GM23338 (cell line): ENCODE results near the gene CTAGE1. TPM values are rescaled to one million over a fixed set of nuclear protein-coding genes. Genes with fewer than 3 reads are reported as not detected.

Experiments used
- ATAC-seq: fragments of 200-7000 bp; cut with Tn5 transposase; 3 replicates; pipeline ENCODE4 v1.9.1; 2020
- DNase-seq: peaks from one replicate; pipeline ENCODE4 v3.0.0-alpha.2; 2015; ENCODE audit warnings: low spot score
- H2AFZ ChIP-seq: fragments of 200-600 bp; sonication (generic); 2 replicates; pipeline ENCODE4 v1.8.0; 2016; ENCODE audit warnings: antibody characterized with exemption, mild to moderate bottlenecking, moderate library complexity
- H3F3A ChIP-seq: fragments of 200-600 bp; sonication (generic); replicated peaks from 2 replicates; pipeline ENCODE4 v1.8.0; 2017; ENCODE audit warnings: antibody characterized with exemption, mixed run types, low read depth
- H3K27ac ChIP-seq: fragments of 200-600 bp; sonication (generic); 2 replicates; pipeline ENCODE4 v1.6.1; 2016; ENCODE audit warnings: low read depth
- H3K27me3 ChIP-seq: fragments of 200-600 bp; sonication (generic); 2 replicates; pipeline ENCODE4 v1.8.0; 2016; ENCODE audit warnings: mild to moderate bottlenecking, mixed run types, moderate library complexity; ENCODE audit not compliant: insufficient read depth
- H3K36me3 ChIP-seq: fragments of 200-600 bp; sonication (generic); 2 replicates; pipeline ENCODE4 v1.8.0; 2016; ENCODE audit warnings: mild to moderate bottlenecking; ENCODE audit not compliant: insufficient read depth
- H3K4me1 ChIP-seq: fragments of 200-600 bp; sonication (generic); 2 replicates; pipeline ENCODE4 v1.8.0; 2016; ENCODE audit warnings: mild to moderate bottlenecking, moderate library complexity; ENCODE audit not compliant: insufficient read depth
- H3K4me2 ChIP-seq: fragments of 200-600 bp; sonication (generic); 2 replicates; pipeline ENCODE4 v1.7.1; 2017; ENCODE audit warnings: mixed run types
- H3K4me3 ChIP-seq: fragments of 200-600 bp; sonication (generic); 2 replicates; pipeline ENCODE4 v1.6.1; 2016; ENCODE audit warnings: mixed run types
- H3K79me2 ChIP-seq: fragments of 200-600 bp; sonication (generic); replicated peaks from 2 replicates; pipeline ENCODE4 v1.8.0; 2017; ENCODE audit warnings: mild to moderate bottlenecking; ENCODE audit not compliant: insufficient read depth
- H3K9me2 ChIP-seq: fragments of 200-600 bp; sonication (generic); 2 replicates; pipeline ENCODE4 v1.8.0; 2017; ENCODE audit not compliant: insufficient read depth
- H4K20me1 ChIP-seq: fragments of 200-600 bp; sonication (generic); replicated peaks from 2 replicates; pipeline ENCODE4 v1.8.0; 2017; ENCODE audit warnings: mild to moderate bottlenecking; ENCODE audit not compliant: insufficient read depth
- H3K27ac Mint-ChIP-seq: 2 replicates; pipeline ENCODE4 v1.8.0; 2020; ENCODE audit warnings: inconsistent platforms, mild to moderate bottlenecking, moderate library complexity, mixed read lengths
- H3K27me3 Mint-ChIP-seq: 3 replicates; pipeline ENCODE4 v1.8.0; 2022; ENCODE audit warnings: low read depth, mild to moderate bottlenecking, moderate library complexity, mixed read lengths, inconsistent platforms; ENCODE audit not compliant: insufficient read depth, poor library complexity
- H3K36me3 Mint-ChIP-seq: 3 replicates; pipeline ENCODE4 v1.8.0; 2021; ENCODE audit warnings: low read depth, mild to moderate bottlenecking, inconsistent platforms, moderate library complexity, mixed read lengths
- H3K4me1 Mint-ChIP-seq: 3 replicates; pipeline ENCODE4 v1.8.0; 2020; ENCODE audit warnings: mild to moderate bottlenecking, inconsistent platforms, mixed read lengths
- H3K4me3 Mint-ChIP-seq: 3 replicates; pipeline ENCODE4 v1.8.0; 2021; ENCODE audit warnings: moderate library complexity, mild to moderate bottlenecking, inconsistent platforms, mixed read lengths
- H3K9me3 Mint-ChIP-seq: 3 replicates; pipeline ENCODE4 v1.8.0; 2020; ENCODE audit warnings: moderate library complexity, mild to moderate bottlenecking, inconsistent platforms, mixed read lengths
- polyA plus RNA-seq: library from polyadenylated mRNA; unstranded; fragments of >200 nt; fragmentation: Nextera tagmentation; extraction: Ambion mirVana; gene quantifications from 2 replicates; pipeline ENCODE4 v1.2.1, GENCODE V29; 2016
- total RNA-seq: library from RNA; depleted of rRNA; stranded (reverse); fragments of >200 nt; shearing (Covaris generic); gene quantifications from 2 replicates; pipeline ENCODE4 v1.2.3, GENCODE V29; 2014; rRNA removed
- TF ChIP-seq, protein P1 (sequence below): fragments of 250-450 bp; sonication (Bioruptor Pico); IDR thresholded peaks from 2 replicates; pipeline ENCODE4 v1.5.0; 2020; ENCODE audit warnings: mild to moderate bottlenecking, moderate library complexity
- TF ChIP-seq, protein P2 (sequence below), 2 experiments: fragments of 200-600 bp in 1 of 2; sonication (generic) in 1 of 2; conservative IDR thresholded peaks; 2 replicates each; pipeline versions ENCODE4 v1.5.1 to v1.6.1; 2016 to 2017; ENCODE audit warnings: antibody characterized with exemption in 2 of 2, low read depth in 2 of 2, mild to moderate bottlenecking in 2 of 2, moderate library complexity in 1 of 2
- TF ChIP-seq, protein P3 (sequence below): IDR thresholded peaks from one replicate; pipeline ENCODE4 v1.6.1; 2018; ENCODE audit warnings: antibody characterized with exemption; ENCODE audit not compliant: unreplicated experiment

Gene CTAGE1
- total and polyA plus RNA-seq, 2 experiments from 2014 or later: 0.03 to 0.06 TPM

DNA sequence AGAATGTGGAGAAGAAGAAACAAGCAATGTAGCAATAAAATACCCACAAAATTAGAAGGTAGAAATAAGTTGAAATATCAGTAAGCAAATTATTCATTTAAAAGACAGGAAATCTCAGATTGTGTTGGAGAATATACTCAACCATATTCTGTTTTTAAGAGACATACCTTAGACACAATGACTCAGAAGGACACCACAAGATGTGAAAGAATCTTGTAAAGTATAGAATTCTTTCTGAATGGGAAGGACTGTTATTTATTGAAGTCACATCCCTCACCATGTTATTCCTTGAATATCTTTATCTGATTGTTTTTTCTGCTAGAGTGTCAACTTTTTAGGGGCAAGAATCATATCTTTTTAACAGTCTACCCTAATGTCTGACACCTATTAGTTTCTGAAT, 50.4 kb downstream of the CTAGE1 start (continued):
- TF ChIP-seq, protein P1, sequence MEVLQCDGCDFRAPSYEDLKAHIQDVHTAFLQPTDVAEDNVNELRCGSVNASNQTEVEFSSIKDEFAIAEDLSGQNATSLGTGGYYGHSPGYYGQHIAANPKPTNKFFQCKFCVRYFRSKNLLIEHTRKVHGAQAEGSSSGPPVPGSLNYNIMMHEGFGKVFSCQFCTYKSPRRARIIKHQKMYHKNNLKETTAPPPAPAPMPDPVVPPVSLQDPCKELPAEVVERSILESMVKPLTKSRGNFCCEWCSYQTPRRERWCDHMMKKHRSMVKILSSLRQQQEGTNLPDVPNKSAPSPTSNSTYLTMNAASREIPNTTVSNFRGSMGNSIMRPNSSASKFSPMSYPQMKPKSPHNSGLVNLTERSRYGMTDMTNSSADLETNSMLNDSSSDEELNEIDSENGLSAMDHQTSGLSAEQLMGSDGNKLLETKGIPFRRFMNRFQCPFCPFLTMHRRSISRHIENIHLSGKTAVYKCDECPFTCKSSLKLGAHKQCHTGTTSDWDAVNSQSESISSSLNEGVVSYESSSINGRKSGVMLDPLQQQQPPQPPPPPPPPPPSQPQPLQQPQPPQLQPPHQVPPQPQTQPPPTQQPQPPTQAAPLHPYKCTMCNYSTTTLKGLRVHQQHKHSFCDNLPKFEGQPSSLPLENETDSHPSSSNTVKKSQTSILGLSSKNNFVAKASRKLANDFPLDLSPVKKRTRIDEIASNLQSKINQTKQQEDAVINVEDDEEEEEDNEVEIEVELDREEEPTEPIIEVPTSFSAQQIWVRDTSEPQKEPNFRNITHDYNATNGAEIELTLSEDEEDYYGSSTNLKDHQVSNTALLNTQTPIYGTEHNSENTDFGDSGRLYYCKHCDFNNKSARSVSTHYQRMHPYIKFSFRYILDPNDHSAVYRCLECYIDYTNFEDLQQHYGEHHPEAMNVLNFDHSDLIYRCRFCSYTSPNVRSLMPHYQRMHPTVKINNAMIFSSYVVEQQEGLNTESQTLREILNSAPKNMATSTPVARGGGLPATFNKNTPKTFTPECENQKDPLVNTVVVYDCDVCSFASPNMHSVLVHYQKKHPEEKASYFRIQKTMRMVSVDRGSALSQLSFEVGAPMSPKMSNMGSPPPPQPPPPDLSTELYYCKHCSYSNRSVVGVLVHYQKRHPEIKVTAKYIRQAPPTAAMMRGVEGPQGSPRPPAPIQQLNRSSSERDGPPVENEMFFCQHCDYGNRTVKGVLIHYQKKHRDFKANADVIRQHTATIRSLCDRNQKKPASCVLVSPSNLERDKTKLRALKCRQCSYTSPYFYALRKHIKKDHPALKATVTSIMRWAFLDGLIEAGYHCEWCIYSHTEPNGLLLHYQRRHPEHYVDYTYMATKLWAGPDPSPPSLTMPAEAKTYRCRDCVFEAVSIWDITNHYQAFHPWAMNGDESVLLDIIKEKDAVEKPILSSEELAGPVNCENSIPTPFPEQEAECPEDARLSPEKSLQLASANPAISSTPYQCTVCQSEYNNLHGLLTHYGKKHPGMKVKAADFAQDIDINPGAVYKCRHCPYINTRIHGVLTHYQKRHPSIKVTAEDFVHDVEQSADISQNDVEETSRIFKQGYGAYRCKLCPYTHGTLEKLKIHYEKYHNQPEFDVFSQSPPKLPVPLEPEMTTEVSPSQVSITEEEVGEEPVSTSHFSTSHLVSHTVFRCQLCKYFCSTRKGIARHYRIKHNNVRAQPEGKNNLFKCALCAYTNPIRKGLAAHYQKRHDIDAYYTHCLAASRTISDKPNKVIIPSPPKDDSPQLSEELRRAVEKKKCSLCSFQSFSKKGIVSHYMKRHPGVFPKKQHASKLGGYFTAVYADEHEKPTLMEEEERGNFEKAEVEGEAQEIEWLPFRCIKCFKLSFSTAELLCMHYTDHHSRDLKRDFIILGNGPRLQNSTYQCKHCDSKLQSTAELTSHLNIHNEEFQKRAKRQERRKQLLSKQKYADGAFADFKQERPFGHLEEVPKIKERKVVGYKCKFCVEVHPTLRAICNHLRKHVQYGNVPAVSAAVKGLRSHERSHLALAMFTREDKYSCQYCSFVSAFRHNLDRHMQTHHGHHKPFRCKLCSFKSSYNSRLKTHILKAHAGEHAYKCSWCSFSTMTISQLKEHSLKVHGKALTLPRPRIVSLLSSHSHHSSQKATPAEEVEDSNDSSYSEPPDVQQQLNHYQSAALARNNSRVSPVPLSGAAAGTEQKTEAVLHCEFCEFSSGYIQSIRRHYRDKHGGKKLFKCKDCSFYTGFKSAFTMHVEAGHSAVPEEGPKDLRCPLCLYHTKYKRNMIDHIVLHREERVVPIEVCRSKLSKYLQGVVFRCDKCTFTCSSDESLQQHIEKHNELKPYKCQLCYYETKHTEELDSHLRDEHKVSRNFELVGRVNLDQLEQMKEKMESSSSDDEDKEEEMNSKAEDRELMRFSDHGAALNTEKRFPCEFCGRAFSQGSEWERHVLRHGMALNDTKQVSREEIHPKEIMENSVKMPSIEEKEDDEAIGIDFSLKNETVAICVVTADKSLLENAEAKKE (CRISPR knock-in tag): no peak

DNA sequence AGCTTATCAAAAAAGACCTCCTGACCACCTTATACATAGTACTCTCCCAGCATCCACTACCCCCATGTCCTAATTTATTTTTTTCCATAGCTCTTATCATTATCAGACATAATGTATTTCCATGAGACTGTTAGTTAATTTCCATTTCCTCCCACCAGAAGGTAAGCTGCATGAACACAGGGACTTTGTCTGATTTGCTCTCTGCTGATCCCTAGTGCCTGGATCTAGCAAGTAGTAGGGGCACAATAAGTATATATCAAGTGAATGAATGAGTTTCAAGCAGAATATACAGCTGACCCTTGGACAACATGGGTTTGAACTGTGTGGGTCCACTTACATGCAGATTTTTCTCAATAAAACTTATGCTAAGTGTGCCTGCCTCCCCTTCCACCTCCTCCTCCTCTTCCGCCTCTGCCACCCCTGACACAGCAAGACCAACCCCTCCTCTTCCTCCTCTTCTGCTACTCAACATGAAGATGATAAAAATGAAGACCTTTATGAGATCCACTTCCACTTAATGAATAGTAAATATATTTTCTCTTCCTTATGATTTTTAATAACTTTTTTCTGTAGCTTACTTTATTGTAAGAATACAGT, 53.8 kb downstream of the CTAGE1 start:
- H2AFZ ChIP-seq: no peak overlapping the region
- H3F3A ChIP-seq: no peaks in the 10 kb centered on the region
- H3K79me2 ChIP-seq: no peaks in the 10 kb centered on the region
- no peaks in the 10 kb centered on the region for H3K36me3 Mint-ChIP-seq
- H3K9me2 ChIP-seq: no peaks in the 10 kb centered on the region
- H3K27me3 Mint-ChIP-seq: no peaks in the 10 kb centered on the region
- no peaks in the 10 kb centered on the region for H3K4me1 ChIP-seq
- TF ChIP-seq, protein P2, sequence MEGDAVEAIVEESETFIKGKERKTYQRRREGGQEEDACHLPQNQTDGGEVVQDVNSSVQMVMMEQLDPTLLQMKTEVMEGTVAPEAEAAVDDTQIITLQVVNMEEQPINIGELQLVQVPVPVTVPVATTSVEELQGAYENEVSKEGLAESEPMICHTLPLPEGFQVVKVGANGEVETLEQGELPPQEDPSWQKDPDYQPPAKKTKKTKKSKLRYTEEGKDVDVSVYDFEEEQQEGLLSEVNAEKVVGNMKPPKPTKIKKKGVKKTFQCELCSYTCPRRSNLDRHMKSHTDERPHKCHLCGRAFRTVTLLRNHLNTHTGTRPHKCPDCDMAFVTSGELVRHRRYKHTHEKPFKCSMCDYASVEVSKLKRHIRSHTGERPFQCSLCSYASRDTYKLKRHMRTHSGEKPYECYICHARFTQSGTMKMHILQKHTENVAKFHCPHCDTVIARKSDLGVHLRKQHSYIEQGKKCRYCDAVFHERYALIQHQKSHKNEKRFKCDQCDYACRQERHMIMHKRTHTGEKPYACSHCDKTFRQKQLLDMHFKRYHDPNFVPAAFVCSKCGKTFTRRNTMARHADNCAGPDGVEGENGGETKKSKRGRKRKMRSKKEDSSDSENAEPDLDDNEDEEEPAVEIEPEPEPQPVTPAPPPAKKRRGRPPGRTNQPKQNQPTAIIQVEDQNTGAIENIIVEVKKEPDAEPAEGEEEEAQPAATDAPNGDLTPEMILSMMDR (conservative IDR thresholded peaks at IDR 0.05; ENCODE audit: low read depth in 2 of 2): peak; percentile 31 to 52
- TF ChIP-seq, protein P3, sequence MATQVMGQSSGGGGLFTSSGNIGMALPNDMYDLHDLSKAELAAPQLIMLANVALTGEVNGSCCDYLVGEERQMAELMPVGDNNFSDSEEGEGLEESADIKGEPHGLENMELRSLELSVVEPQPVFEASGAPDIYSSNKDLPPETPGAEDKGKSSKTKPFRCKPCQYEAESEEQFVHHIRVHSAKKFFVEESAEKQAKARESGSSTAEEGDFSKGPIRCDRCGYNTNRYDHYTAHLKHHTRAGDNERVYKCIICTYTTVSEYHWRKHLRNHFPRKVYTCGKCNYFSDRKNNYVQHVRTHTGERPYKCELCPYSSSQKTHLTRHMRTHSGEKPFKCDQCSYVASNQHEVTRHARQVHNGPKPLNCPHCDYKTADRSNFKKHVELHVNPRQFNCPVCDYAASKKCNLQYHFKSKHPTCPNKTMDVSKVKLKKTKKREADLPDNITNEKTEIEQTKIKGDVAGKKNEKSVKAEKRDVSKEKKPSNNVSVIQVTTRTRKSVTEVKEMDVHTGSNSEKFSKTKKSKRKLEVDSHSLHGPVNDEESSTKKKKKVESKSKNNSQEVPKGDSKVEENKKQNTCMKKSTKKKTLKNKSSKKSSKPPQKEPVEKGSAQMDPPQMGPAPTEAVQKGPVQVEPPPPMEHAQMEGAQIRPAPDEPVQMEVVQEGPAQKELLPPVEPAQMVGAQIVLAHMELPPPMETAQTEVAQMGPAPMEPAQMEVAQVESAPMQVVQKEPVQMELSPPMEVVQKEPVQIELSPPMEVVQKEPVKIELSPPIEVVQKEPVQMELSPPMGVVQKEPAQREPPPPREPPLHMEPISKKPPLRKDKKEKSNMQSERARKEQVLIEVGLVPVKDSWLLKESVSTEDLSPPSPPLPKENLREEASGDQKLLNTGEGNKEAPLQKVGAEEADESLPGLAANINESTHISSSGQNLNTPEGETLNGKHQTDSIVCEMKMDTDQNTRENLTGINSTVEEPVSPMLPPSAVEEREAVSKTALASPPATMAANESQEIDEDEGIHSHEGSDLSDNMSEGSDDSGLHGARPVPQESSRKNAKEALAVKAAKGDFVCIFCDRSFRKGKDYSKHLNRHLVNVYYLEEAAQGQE: no peak
- no peaks in the 10 kb centered on the region for H4K20me1 ChIP-seq
- no peak overlapping the region for H3K27ac ChIP-seq
- no peak for DNase-seq
- no peak overlapping the region for H3K27ac Mint-ChIP-seq
- no peaks in the 10 kb centered on the region for H3K9me3 Mint-ChIP-seq
- no peaks in the 10 kb centered on the region for H3K27me3 ChIP-seq
- no peak overlapping the region for H3K4me3 ChIP-seq
- no peak overlapping the region for H3K4me3 Mint-ChIP-seq
- no peaks in the 10 kb centered on the region for H3K4me1 Mint-ChIP-seq
- ATAC-seq: peak; percentile 36; the same call in 2 of the 3 replicates
- H3K36me3 ChIP-seq: no peaks in the 10 kb centered on the region
- no peak overlapping the region for H3K4me2 ChIP-seq

Other genes starting within 250 kb of the CTAGE1 start
- gene GATA6, start 248.3 kb downstream of the CTAGE1 start, total RNA-seq: not detected in 2 replicates
- gene GATA6, start 248.3 kb downstream of the CTAGE1 start, polyA plus RNA-seq: 0.08 and 0.30 TPM in 2 replicates